ENCODE measurements around the gene FGF8.

GRCh38 chr10:101781655-101781983, 5.7 kb upstream of the FGF8 start:
- no peak for TF ChIP-seq CTCF (IDR thresholded peaks at IDR 0.05; ENCODE audit: low read depth, low read length)
- TF ChIP-seq EZH2phosphoT487 (IDR thresholded peaks at IDR 0.05; ENCODE audit: low read depth): no peak
